Nephron progenitor cell (in vitro differentiated cells): ENCODE results near the gene NAP1L5.
A peak's percentile ranks its signal among the peaks of the same experiment; 100 is the strongest.

Experiments
- DNase-seq: peaks from one replicate; pipeline ENCODE4 v3.0.0; 2021
- H3K27ac Mint-ChIP-seq: 2 replicates; pipeline ENCODE4 v1.8.0; 2021; ENCODE audit warnings: mild to moderate bottlenecking, moderate library complexity, mixed read lengths
- H3K27me3 Mint-ChIP-seq: 2 replicates; pipeline ENCODE4 v1.8.0; 2021; ENCODE audit warnings: mild to moderate bottlenecking, low read depth, mixed read lengths; ENCODE audit not compliant: poor library complexity
- H3K36me3 Mint-ChIP-seq: 2 replicates; pipeline ENCODE4 v1.8.0; 2021; ENCODE audit warnings: low read depth, mixed read lengths
- H3K4me1 Mint-ChIP-seq: 2 replicates; pipeline ENCODE4 v1.8.0; 2021; ENCODE audit warnings: mixed read lengths
- H3K4me3 Mint-ChIP-seq: 2 replicates; pipeline ENCODE4 v1.8.0; 2021; ENCODE audit warnings: mild to moderate bottlenecking, moderate library complexity, mixed read lengths
- H3K9me3 Mint-ChIP-seq: 2 replicates; pipeline ENCODE4 v1.8.0; 2021; ENCODE audit warnings: mild to moderate bottlenecking, moderate library complexity, mixed read lengths
- CTCF ChIP-seq: fragments of 200-600 bp; sonication (generic); IDR thresholded peaks from 2 replicates; pipeline ENCODE4 v1.5.0; 2021; ENCODE audit warnings: antibody characterized with exemption

The NAP1L5 gene

GRCh38 chr4:88728146-88728545 lies 30.5 kb upstream of the NAP1L5 start:
- Mint-ChIP-seq H3K27me3 (no peaks in the 10 kb centered on the region), H3K4me3 (no peak overlapping the region), H3K36me3 (peaks cover 70% of the 10 kb centered on the region), H3K4me1 (no peaks in the 10 kb centered on the region), H3K27ac (peak overlapping the region; percentile 42), H3K9me3 (no peaks in the 10 kb centered on the region)
- no peak for TF ChIP-seq CTCF
- DNase-seq: no peak

DNA sequence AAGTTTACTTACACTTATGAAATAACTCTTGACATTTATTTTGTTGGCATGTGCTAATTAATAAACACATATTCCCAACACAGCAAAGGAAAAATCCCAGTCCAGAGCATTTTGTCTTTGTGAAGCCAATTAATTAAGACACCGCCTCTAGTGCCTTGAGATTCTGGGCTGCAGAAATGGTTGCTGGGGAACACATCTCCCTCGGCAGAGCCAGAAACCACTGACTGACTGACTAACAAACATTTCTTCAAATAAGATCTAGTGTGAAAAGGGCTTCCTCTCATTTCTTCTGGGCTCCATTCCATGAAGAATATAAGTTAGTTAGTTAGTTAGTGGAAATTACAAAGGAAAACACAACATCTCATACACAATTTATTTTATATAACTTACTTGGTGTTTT lies 28.4 kb upstream of the NAP1L5 start:
- Mint-ChIP-seq H3K4me1 (no peaks in the 10 kb centered on the region), H3K27ac (no peak overlapping the region), H3K9me3 (peaks cover under 1% of the 10 kb centered on the region)

GRCh38 chr4:88725143-88725542 lies 27.5 kb upstream of the NAP1L5 start:
- DNase-seq: no peak
- Mint-ChIP-seq H3K4me1 (no peaks in the 10 kb centered on the region), H3K4me3 (no peak overlapping the region), H3K27me3 (no peaks in the 10 kb centered on the region), H3K9me3 (peaks cover 9% of the 10 kb centered on the region), H3K27ac (no peak overlapping the region), H3K36me3 (peaks cover 79% of the 10 kb centered on the region)
- no peak for TF ChIP-seq CTCF

More for the DNA sequence above, 28.4 kb upstream of the NAP1L5 start:
- no peak for DNase-seq
- no peak for TF ChIP-seq CTCF
- Mint-ChIP-seq H3K4me3 (no peak overlapping the region), H3K27me3 (no peaks in the 10 kb centered on the region), H3K36me3 (peaks cover 79% of the 10 kb centered on the region)

DNA sequence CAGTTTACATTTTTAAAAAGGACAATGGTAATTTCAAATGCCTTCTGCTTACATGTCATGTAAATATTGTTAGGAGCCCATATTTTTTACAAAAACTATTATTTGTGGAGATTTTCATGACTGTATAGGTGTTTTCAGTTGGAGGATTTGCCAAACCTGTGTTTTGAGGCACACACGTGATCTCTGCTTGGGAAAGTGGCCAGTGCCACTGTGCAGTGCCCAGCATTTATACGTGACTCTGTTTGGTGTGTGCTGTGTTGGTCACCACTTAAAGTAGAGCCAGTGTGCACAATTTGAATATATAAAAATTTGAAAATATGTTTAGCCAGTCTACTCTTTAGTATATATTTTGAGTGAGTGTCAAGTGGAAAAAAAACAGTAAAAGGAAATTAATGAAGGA lies 26.8 kb upstream of the NAP1L5 start:
- peaks cover 79% of the 10 kb centered on the region for H3K36me3 Mint-ChIP-seq
- no peak overlapping the region for H3K27ac Mint-ChIP-seq
- H3K27me3 Mint-ChIP-seq: no peaks in the 10 kb centered on the region
- no peak overlapping the region for H3K4me3 Mint-ChIP-seq
- peaks cover 16% of the 10 kb centered on the region for H3K9me3 Mint-ChIP-seq
- TF ChIP-seq CTCF: no peak
- no peaks in the 10 kb centered on the region for H3K4me1 Mint-ChIP-seq
- no peak for DNase-seq

DNA sequence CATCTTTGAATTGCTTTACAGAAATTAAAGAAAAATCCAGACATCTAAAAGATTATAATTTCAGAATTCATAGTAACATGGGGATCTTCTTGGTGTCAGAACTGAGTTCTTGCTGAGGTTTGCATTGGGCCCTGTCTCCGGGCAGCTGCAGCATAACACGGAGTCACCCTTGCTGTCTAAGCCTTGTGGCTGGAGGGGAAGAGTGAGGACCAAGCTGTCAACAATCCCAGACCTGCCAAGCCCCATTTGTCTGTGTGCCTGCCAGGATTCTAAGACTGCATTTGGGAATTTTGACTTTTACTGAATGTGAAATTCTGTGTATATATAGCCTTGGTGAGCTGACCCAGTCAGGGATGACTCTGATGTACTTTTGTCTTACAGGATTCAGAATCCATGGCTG lies 25.2 kb upstream of the NAP1L5 start:
- Mint-ChIP-seq H3K9me3 (peaks cover 32% of the 10 kb centered on the region), H3K4me3 (no peak overlapping the region), H3K27me3 (no peaks in the 10 kb centered on the region), H3K27ac (no peak overlapping the region), H3K36me3 (peaks cover 83% of the 10 kb centered on the region), H3K4me1 (no peaks in the 10 kb centered on the region)
- TF ChIP-seq CTCF: no peak
- no peak for DNase-seq

DNA sequence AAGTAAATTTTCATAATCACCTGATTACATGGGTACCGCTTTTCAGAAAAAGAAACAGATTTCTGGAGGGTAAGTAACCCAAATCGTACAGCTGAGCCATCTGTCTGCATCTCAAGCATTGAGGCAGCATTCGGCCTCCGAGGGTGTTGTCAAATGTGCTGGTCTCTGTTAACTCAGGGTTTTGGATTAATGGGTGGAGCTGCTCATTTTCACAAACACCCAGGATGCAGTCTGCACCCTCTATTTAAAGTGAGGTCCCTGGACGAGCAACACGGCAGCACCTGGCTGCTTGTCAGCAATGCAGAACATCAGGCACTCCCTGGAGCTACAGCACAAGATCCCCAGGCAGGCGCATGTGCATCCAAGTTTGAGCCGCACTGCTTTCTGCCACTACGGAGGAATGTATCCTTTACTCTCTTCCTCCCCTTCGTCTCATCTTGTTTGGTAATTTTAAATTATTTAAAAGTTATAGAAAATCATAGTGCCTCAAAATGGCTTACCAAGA lies 24.7 kb upstream of the NAP1L5 start:
- no peak overlapping the region for H3K27ac Mint-ChIP-seq
- no peaks in the 10 kb centered on the region for H3K27me3 Mint-ChIP-seq
- DNase-seq: no peak
- no peak overlapping the region for H3K4me3 Mint-ChIP-seq
- peaks cover 37% of the 10 kb centered on the region for H3K9me3 Mint-ChIP-seq
- no peak for TF ChIP-seq CTCF
- H3K36me3 Mint-ChIP-seq: peaks cover 84% of the 10 kb centered on the region
- H3K4me1 Mint-ChIP-seq: no peaks in the 10 kb centered on the region
